Mammary epithelial cell (primary cell): Measurements from ENCODE around the gene ABCG2.

Experiments
- CTCF ChIP-seq, 2 donors: IDR thresholded peaks in 1 of 2; conservative IDR thresholded peaks in 1 of 2; 2 replicates each; pipeline ENCODE4 v1.5.1; 2011 to 2012; ENCODE audit warnings: inconsistent platforms in 2 of 2, low read length in 2 of 2, mild to moderate bottlenecking in 2 of 2, control low read depth in 1 of 2, low read depth in 1 of 2; ENCODE audit not compliant: insufficient read depth in 1 of 2; ENCODE audit errors: extremely low read depth in 1 of 2
- EZH2 ChIP-seq: IDR thresholded peaks from 2 replicates; pipeline ENCODE4 v1.6.1; 2012; ENCODE audit warnings: low read length, inconsistent platforms, borderline replicate concordance

- TF ChIP-seq CTCF (conservative IDR thresholded peaks at IDR 0.05 in 1 of 2, IDR thresholded peaks at IDR 0.05 in 1 of 2; ENCODE audit: extremely low read depth in 1 of 2, insufficient read depth in 1 of 2, low read depth in 1 of 2, low read length in 2 of 2), result no peak
- TF ChIP-seq EZH2, result no peak
Observed at GRCh38 chr4:88062843-88063242, 95.6 kb downstream of the ABCG2 start.
